Measurements from ENCODE around the gene PIGC.

Gene PIGC

DNA sequence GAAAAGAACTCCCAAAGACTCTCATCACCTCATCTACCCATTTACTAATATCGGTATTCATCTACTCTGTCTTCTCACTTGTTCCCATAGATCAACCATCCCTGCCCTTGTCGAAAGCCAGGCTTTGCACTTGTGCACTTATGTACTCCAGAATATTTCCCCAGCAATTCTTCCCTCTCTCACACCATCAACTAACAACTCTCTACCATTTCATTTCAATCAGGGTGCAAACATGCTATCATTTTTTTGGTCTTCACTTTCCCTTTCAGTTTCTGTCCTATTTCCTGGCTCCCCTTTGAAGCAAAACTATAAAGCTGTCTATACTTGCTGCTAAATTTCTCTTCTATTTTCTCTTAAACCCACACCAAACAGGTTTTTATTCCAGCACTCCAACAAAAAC lies 16.7 kb downstream of the PIGC start:
- DNase-seq: no peak

DNA sequence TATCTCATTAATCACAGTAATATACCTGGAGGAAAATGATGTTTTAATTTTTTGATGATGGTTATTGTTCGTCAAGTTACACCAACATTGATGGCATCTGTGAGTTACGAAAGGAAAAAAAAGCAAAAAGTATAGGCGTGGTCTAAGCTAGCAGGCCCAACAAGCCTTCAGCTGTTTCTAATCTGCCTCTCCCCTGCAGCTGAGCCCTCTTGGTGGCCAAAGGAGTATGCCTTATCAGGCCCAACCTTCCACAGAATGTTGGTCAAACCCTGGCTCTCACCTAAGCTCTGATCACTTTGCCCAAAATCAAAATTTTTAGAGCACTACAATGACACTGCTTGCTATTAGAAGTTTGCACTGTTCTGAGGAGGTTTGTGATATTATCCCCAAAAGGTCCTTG lies 18.5 kb downstream of the PIGC start:
- DNase-seq: no peak

- no peak for DNase-seq
These were observed 20.5 kb downstream of the PIGC start for GRCh38 chr1:172423336-172423735.

DNA sequence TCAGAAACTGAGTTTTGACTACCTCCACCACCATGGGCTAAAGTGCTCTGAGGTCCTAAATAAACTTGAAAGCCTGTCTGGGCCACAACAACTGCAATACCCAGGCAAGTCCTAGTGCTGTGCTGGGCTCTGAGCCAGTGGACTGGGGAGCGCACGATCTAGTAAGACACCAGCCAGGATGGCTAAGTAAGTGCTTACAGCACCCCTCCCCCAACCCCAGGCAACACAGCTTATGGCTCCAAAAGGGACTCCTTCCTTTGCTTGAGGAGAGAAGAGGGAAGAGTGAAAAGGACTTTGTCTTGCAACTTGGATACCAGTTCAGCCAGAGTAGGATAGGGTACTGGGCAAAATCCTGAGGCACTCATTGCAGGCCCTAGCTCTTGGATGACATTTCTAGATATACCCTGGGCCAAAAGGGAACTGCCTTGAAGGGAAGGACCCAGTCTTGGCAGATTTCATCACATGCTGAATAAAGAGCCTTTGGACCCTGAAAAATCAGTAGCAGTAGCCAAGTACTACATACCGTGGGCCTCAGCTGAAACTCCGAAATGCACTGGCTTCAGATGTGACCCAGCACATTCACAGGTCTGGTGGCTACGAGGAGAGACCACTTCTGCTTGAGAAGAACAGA lies 21.8 kb downstream of the PIGC start:
- DNase-seq: no peak

GRCh38 chr1:172420385-172420784 lies 23.5 kb downstream of the PIGC start, which contains the start of gene C1orf105:
Gene C1orf105, plus strand, starts transcription at chr1:172420685. Its CDS starts 201 bp downstream, at chr1:172420886.
- no peak for DNase-seq

DNA sequence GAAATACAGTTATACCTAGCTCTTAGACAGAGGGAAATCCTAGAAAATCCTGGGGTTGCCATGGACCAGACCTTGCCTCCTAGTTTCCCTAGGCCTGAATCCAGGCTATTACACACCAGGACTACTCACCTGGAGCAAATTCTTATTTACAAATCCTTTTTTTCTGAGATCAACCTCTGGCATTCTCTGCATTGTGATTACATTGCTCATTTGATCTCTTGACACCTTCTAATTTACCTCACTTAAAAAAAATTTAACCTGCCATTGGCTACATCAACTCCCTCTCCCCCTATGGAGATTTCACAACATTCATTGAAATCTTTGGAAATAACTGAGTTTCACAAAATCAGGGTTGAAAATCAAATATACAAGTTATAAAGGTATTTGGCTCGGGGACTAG lies 26.3 kb downstream of the PIGC start:
- no peak for DNase-seq

DNA sequence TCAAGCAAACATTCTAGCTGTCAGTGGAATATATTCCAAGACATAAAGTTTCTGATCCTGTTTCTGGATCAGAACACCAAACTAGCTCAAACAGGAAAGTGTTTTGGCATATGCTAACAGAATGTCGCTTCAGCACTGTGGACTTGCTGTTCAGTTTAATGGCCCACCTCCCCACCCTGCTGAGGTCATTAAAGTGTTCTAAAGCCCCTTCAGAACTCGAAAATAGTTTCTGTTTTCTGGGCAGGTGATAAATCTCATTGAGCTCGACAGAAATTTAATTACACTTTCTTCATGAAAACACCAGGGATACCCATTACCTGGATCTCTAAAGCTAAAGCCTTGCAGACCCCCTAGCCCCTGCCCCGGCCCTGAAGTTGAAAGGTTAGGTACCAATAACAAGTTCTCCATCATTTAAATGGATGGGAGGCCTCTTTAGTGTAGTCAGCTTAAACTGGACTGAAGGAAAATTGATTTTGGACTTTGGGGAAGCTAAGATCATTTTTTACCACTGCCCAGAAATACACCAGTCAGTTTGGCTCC lies 27.3 kb downstream of the PIGC start:
- no peak for DNase-seq

- DNase-seq: no peak
These were observed 29.5 kb downstream of the PIGC start for GRCh38 chr1:172414331-172414730.

GRCh38 chr1:172411791-172412338 lies 32.0 kb downstream of the PIGC start:
- no peak for DNase-seq

DNA sequence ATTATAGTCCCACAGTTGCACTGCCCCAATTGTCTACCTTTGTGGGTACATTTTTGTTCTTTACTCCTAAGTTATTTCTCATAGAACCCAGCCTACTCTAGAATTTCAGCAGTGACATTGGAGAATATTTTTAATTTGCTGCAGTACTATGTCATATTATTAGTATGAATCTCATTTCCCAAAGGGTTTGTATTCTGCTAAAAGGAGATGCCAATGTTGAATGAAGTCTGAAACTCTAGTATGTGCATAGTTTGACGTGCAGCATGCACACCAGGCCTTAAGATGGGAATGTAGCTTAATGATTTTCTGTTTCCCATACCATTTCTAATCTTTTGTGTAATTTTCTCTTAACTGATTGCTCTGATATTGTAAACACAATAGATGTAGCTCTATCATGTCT lies 33.8 kb downstream of the PIGC start:
- no peak for DNase-seq

- no peak for DNase-seq
These were observed 34.9 kb downstream of the PIGC start for GRCh38 chr1:172408958-172409357.

GRCh38 chr1:172406968-172407367 lies 36.9 kb downstream of the PIGC start:
- no peak for DNase-seq

- no peak for DNase-seq
These were observed 38.0 kb downstream of the PIGC start for GRCh38 chr1:172405912-172406311.

- DNase-seq: no peak
These were observed 39.7 kb downstream of the PIGC start for GRCh38 chr1:172404121-172404520.

DNA sequence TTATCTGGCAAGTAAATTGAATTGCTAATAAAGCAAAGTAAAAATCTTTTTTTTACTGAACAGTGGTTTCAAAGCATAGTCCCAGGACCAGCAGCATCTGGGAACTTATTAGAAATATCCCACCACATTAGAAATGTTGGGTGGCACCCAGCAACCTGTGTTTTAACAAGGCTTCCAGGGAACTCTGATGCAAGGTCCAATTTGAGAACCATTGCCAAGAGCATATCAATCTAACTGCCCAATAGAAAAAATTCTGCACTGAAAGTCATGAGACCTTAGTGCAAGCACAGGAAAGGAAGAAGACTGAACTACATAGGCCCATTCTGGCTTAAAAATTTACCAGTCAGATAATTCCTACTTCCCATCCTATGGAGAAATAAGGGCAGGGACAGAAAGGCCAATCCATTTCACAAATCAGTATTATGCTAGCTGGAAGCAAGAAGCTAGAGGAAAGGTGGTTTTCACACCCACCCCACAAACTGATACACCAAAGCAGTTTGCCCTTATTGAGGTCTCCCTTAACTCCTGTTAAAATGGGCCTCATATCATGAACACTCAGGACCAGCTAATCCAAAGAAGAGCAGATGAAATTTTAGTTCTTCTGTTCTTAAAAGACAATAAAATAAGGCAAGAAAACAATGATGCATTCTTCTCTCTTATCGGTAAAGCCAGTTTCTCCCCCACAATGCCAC lies 40.8 kb downstream of the PIGC start:
- no peak for DNase-seq

DNA sequence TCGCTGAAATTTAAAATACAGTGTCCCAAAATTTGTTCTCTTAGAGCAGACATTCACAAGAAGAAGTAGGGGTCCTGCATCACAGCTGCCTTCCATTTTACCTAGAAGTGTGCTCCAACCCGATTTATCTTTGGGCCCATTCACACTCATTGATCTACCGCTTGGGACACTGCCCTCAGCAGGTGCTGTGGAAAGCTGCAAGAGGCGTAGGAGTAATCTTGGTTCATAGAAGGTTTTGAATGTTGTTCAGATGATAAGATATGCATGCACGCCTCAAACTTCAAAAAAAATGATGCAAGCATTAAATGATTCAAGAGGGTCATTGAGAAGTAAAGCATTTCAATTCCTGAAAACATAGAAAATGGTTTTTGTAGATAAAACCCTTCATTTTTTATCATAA lies 42.0 kb downstream of the PIGC start:
- DNase-seq: no peak

DNA sequence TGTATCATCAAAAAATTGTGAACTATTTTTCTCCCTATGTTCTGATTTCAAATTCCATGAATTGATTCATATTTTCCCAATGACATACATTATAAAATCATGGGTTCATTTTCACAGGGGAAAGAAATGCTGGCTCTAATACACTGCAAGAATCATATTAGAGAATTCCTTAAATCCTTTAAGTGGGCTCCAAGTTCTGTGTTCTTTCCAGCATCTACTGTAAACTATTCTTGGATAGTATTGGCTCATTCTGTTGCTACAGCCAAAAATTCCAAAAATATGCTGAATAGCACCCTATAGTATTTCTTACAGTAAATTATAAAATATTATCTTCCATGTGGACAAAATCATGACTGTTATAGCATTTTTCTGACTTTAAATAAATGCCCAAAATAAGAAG lies 42.4 kb downstream of the PIGC start:
- DNase-seq: no peak

DNA sequence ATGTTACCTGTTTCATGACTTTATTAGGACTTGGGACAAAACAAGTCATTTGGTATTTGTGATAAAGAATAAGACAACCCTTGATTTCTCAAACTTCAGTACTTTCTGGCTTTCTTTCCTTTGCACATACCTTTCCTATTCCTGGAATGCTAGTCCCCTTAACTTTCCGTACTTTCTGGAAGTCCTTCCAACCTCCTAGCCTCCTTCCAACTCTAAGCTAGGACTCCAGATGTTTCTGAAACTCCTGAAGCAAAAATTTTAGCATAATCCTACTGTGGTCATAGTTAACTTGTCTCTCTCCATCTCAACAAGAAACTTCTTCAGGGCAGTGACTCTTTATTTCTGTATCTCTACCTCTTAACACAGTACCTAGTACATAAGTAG lies 43.2 kb downstream of the PIGC start:
- DNase-seq: no peak

- no peak for DNase-seq
These were observed 43.8 kb downstream of the PIGC start for GRCh38 chr1:172399756-172400721.

DNA sequence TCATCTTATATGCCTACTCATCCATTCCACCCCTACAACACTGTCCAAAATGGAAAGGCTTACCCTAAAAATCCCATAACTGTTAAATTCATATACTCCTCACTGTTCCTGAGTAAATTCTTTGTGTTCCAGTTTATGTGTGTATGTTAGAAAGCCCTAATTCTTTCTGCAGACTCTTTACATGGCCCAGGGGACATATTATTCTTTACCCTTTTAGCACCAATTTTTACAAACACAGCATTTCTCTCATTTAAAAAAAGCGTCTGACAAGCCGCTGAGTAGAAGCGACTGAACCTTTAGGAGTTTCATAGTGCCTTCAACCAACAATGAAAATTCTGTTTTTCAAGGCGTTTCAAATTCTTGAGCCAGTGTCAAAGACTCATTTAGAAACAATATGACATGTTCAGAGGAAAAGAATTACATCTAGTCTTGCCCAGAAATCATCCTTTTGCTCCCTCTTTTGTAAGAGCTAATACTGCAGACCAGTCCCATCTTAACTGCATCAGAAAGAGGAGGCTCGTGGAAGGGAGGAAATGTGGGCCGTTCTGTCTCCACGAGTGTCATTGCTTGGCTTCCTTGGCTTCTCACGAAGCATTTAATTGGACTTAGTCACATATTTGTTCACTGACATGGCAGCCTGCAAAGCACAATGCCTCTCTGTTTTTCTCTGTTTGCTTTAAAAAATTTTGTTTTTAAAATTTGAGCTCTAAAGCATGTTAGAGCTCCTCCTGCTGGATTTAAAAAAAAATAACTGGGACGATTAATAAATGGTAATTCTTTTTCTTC lies 44.7 kb downstream of the PIGC start:
- DNase-seq: no peak

- no peak for DNase-seq
These were observed 45.7 kb downstream of the PIGC start for GRCh38 chr1:172398193-172398592.

DNA sequence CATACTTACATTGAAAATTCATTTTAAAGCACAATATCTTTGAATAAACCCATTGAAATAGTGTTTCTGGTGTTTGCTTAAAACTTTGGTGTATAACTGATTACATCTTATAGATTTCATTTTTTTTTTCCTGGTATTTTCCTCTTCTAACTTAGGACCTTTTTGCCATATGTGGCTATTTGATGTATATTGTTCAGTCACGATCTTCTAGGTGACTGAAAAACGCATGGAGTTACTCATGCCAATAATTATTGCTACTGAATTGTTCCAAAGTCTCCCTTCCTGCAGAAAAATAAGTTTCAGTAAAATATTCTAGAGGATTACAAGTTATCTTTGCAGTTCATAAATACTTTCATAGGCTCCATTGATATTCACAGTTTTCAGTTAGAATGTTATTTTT lies 46.2 kb downstream of the PIGC start:
- DNase-seq: no peak

All from activated CD4-positive, alpha-beta T cell treated with anti-CD3 and anti-CD28 coated beads for 1 hour (primary cell).